HL-60 (cell line): Measurements from ENCODE around the gene PSMC3.

Experiments
- DNase-seq, 2 experiments: peaks; one replicate each; pipeline ENCODE4 v3.0.0-alpha.2; 2010 to 2020; ENCODE audit warnings: low read depth in 1 of 2, low spot score in 1 of 2
- H3K27ac ChIP-seq: fragments of 250-450 bp; sonication (Bioruptor Pico); replicated peaks from 2 replicates; pipeline ENCODE4 v1.5.1; 2020; ENCODE audit warnings: mild to moderate bottlenecking, moderate library complexity
- H3K27me3 ChIP-seq: fragments of 250-450 bp; sonication (Bioruptor Pico); 2 replicates; pipeline ENCODE4 v1.5.1; 2021; ENCODE audit warnings: mild to moderate bottlenecking, moderate library complexity; ENCODE audit not compliant: insufficient read depth, poor library complexity, severe bottlenecking
- H3K4me3 ChIP-seq: replicated peaks from 2 replicates; pipeline ENCODE4 v1.5.1; 2011; ENCODE audit warnings: mild to moderate bottlenecking, control low read depth, low read length; ENCODE audit not compliant: insufficient read depth
- CTCF ChIP-seq: IDR thresholded peaks from one replicate; pipeline ENCODE4 v1.5.1; 2011; ENCODE audit warnings: low read length, control low read depth, inconsistent platforms; ENCODE audit not compliant: insufficient read depth
- GABPA ChIP-seq: IDR thresholded peaks from 2 replicates; pipeline ENCODE4 v1.6.1; 2012; ENCODE audit warnings: low read depth
- POLR2AphosphoS5 ChIP-seq: IDR thresholded peaks from 2 replicates; pipeline ENCODE4 v1.6.1; 2012; ENCODE audit warnings: low read depth
- REST ChIP-seq: IDR thresholded peaks from 2 replicates; pipeline ENCODE4 v1.6.1; 2012; ENCODE audit warnings: low read depth; ENCODE audit not compliant: insufficient replicate concordance
- SPI1 ChIP-seq: IDR thresholded peaks from 2 replicates; pipeline ENCODE4 v1.6.1; 2012; ENCODE audit warnings: low read depth, mild to moderate bottlenecking, borderline replicate concordance

PSMC3 gene

GRCh38 chr11:47384498-47384897 lies 41.7 kb downstream of the PSMC3 start:
- no peaks in the 10 kb centered on the region for H3K27me3 ChIP-seq
- H3K27ac ChIP-seq: no peak overlapping the region
- H3K4me3 ChIP-seq: no peak overlapping the region
- DNase-seq: no peak
- TF ChIP-seq GABPA (no peak), POLR2AphosphoS5 (no peak), REST (no peak), SPI1 (no peak), CTCF (no peak)

- TF ChIP-seq SPI1 (no peak), POLR2AphosphoS5 (no peak), CTCF (no peak), GABPA (no peak), REST (no peak)
- H3K27ac ChIP-seq: no peak overlapping the region
- no peak overlapping the region for H3K4me3 ChIP-seq
- no peak for DNase-seq
- H3K27me3 ChIP-seq: no peaks in the 10 kb centered on the region
Measured at GRCh38 chr11:47383071-47383470, 43.2 kb downstream of the PSMC3 start.

GRCh38 chr11:47380078-47380477 lies 46.2 kb downstream of the PSMC3 start:
- H3K4me3 ChIP-seq: no peak overlapping the region
- H3K27me3 ChIP-seq: no peaks in the 10 kb centered on the region
- no peak overlapping the region for H3K27ac ChIP-seq
- no peak for DNase-seq
- TF ChIP-seq SPI1 (no peak), GABPA (no peak), POLR2AphosphoS5 (no peak), CTCF (no peak), REST (no peak)
